HepG2 (cell line): ENCODE data around the gene SPRED2. TPM values are rescaled to one million over a fixed set of nuclear protein-coding genes. Genes with fewer than 3 reads are reported as not detected.

ENCODE experiments used
- ATF7-NPFF ChIP-seq: sonication (generic); formaldehyde crosslinking; IDR thresholded peaks from 2 replicates; pipeline ENCODE4 v1.8.1; 2023; ENCODE audit warnings: mild to moderate bottlenecking, low read depth, missing genetic modification reagents, moderate library complexity
- ATM ChIP-seq: fragments of 450-650 bp; IDR thresholded peaks from 2 replicates; pipeline ENCODE4 v1.7.1; 2017; ENCODE audit warnings: mild to moderate bottlenecking, borderline replicate concordance
- ATRX ChIP-seq: sonication (generic); formaldehyde crosslinking; IDR thresholded peaks from 2 replicates; pipeline ENCODE4 v1.4.0; 2020; ENCODE audit warnings: missing genetic modification reagents, borderline replicate concordance
- DZIP1 ChIP-seq: sonication (generic); formaldehyde crosslinking; IDR thresholded peaks from 2 replicates; pipeline ENCODE4 v1.5.0; 2020; ENCODE audit warnings: mild to moderate bottlenecking, missing genetic modification reagents
- ETV5 ChIP-seq: IDR thresholded peaks from 2 replicates; pipeline ENCODE4 v1.6.1; 2018; ENCODE audit warnings: missing biosample characterization, missing genetic modification reagents, inconsistent platforms, borderline replicate concordance
- FUBP1 ChIP-seq: sonication (generic); formaldehyde crosslinking; IDR thresholded peaks from 2 replicates; pipeline ENCODE4 v1.5.1; 2020; ENCODE audit warnings: missing genetic modification reagents, mild to moderate bottlenecking, borderline replicate concordance
- GTF3A ChIP-seq: sonication (generic); formaldehyde crosslinking; conservative IDR thresholded peaks from 2 replicates; pipeline ENCODE4 v1.4.0; 2020; ENCODE audit warnings: mild to moderate bottlenecking, missing genetic modification reagents
- KLF9 ChIP-seq: IDR thresholded peaks from 2 replicates; pipeline ENCODE4 v1.6.1; 2016; ENCODE audit warnings: low read depth
- NR2F6 ChIP-seq, 2 experiments: IDR thresholded peaks; 2 replicates each; pipeline ENCODE4 v1.6.1; 2016; ENCODE audit warnings: antibody characterized with exemption in 1 of 2, mild to moderate bottlenecking in 1 of 2
- PAWR ChIP-seq: sonication (generic); formaldehyde crosslinking; IDR thresholded peaks from 2 replicates; pipeline ENCODE4 v1.4.0; 2020; ENCODE audit warnings: missing genetic modification reagents, mild to moderate bottlenecking, borderline replicate concordance
- PCBP1 ChIP-seq: fragments of 200-400 bp; formaldehyde crosslinking; IDR thresholded peaks from 2 replicates; pipeline ENCODE4 v1.6.1; 2017; ENCODE audit warnings: mild to moderate bottlenecking, low read depth, low read length, borderline replicate concordance
- PRPF4 ChIP-seq: fragments of 200-400 bp; formaldehyde crosslinking; IDR thresholded peaks from 2 replicates; pipeline ENCODE4 v1.6.1; 2016; ENCODE audit warnings: low read length, low read depth; ENCODE audit not compliant: poor library complexity, severe bottlenecking
- SATB2 ChIP-seq: sonication (generic); formaldehyde crosslinking; IDR thresholded peaks from 2 replicates; pipeline ENCODE4 v1.5.0; 2020; ENCODE audit warnings: missing genetic modification reagents
- ZFAT ChIP-seq: sonication (generic); formaldehyde crosslinking; conservative IDR thresholded peaks from 2 replicates; pipeline ENCODE4 v1.8.1; 2023; ENCODE audit warnings: missing genetic modification reagents, inconsistent platforms
- ZFP90 ChIP-seq: sonication (generic); formaldehyde crosslinking; IDR thresholded peaks from 2 replicates; pipeline ENCODE4 v1.8.0; 2022; ENCODE audit warnings: missing genetic modification reagents, mild to moderate bottlenecking, inconsistent platforms, borderline replicate concordance
- ZFY ChIP-seq: sonication (generic); formaldehyde crosslinking; IDR thresholded peaks from 2 replicates; pipeline ENCODE4 v1.4.0; 2020; ENCODE audit warnings: missing genetic modification reagents
- ZNF205 ChIP-seq: IDR thresholded peaks from 2 replicates; pipeline ENCODE4 v1.6.1; 2018; ENCODE audit warnings: missing biosample characterization, missing genetic modification reagents
- ZNF3 ChIP-seq: IDR thresholded peaks from 2 replicates; pipeline ENCODE4 v1.7.0; 2017; ENCODE audit warnings: inconsistent platforms
- ZNF343 ChIP-seq: sonication (generic); formaldehyde crosslinking; IDR thresholded peaks from 2 replicates; pipeline ENCODE4 v1.4.0; 2020; ENCODE audit warnings: mild to moderate bottlenecking, missing genetic modification reagents
- ZNF414 ChIP-seq: sonication (generic); formaldehyde crosslinking; IDR thresholded peaks from 2 replicates; pipeline ENCODE4 v1.5.0; 2020; ENCODE audit warnings: missing genetic modification reagents
- ZNF432 ChIP-seq: sonication (generic); formaldehyde crosslinking; IDR thresholded peaks from 2 replicates; pipeline ENCODE4 v1.5.0; 2020; ENCODE audit warnings: missing genetic modification reagents, mild to moderate bottlenecking, borderline replicate concordance
- ZNF530 ChIP-seq: sonication (generic); formaldehyde crosslinking; IDR thresholded peaks from 2 replicates; pipeline ENCODE4 v1.5.0; 2020; ENCODE audit warnings: low read depth, mild to moderate bottlenecking, missing genetic modification reagents
- ZNF547 ChIP-seq: sonication (generic); formaldehyde crosslinking; IDR thresholded peaks from 2 replicates; pipeline ENCODE4 v1.5.1; 2020; ENCODE audit warnings: mild to moderate bottlenecking, missing genetic modification reagents
- ZNF704 ChIP-seq: sonication (generic); formaldehyde crosslinking; IDR thresholded peaks from 2 replicates; pipeline ENCODE4 v1.8.1; 2023; ENCODE audit warnings: mild to moderate bottlenecking, inconsistent platforms, moderate library complexity, missing genetic modification reagents, borderline replicate concordance
- polyA plus RNA-seq, 8 experiments: library from polyadenylated mRNA; depleted of rRNA in 3 of 8; stranded (reverse) in 7 of 8; unstranded in 1 of 8; fragments of >200 nt; fragmentation: Illumina TruSeq in 4 of 8; extraction: Trizol in 4 of 8; gene quantifications; 2 replicates each; pipeline versions ENCODE4 v1.2.1 to v1.2.3, GENCODE V29; 2011 to 2016; ENCODE audit warnings: low read depth in 4 of 8, missing spikeins in 1 of 8, mixed read lengths in 1 of 8; ENCODE audit not compliant: insufficient read depth in 1 of 8
- total RNA-seq, 5 experiments: library from RNA; depleted of rRNA; stranded (reverse); fragments of >200 nt; fragmentation: Illumina TruSeq; extraction: Trizol; gene quantifications; 2 replicates each; pipeline ENCODE4 v1.2.3, GENCODE V29; 2016; ENCODE audit warnings: low read depth in 1 of 5

SPRED2 gene
- total and polyA plus RNA-seq, 2 of the 13 experiments (the other 11 are each of a cell fraction or from before 2014, with no cell fraction given), result 13.0 to 37.0 TPM

- TF ChIP-seq KLF9 (no peak), ETV5 (CRISPR knock-in tag) (peak; percentile 78), PCBP1 (peak; percentile 57; the same call in 1 of the 2 replicates), ATRX (no peak), NR2F6 (IDR thresholded peaks at IDR 0.05) (no peak), NR2F6 (CRISPR knock-in tag; IDR thresholded peaks at IDR 0.05) (peak; percentile 54; the same call in 1 of the 2 replicates), ZFP90 (CRISPR knock-in tag) (peak; percentile 26; the same call in 1 of the 2 replicates), PAWR (CRISPR knock-in tag) (peak; percentile 34; the same call in 1 of the 2 replicates), ZNF530 (CRISPR knock-in tag) (no peak), ZFY (CRISPR knock-in tag) (no peak), GTF3A (CRISPR knock-in tag) (0 out of 2 replicates have a peak, but pooled peaks have one; percentile 59), ZNF343 (peak; percentile 49; the same call in 1 of the 2 replicates), ZNF432 (no peak), ATF7-NPFF (CRISPR knock-in tag) (no peak; the same call in 1 of the 2 replicates), PRPF4 (no peak), ZNF704 (no peak; the same call in 1 of the 2 replicates), ZNF547 (CRISPR knock-in tag) (no peak; the same call in 1 of the 2 replicates), FUBP1 (CRISPR knock-in tag) (no peak), ATM (no peak), ZNF205 (CRISPR knock-in tag) (peak; percentile 65; the same call in 1 of the 2 replicates), ZNF3 (CRISPR knock-in tag) (no peak), ZFAT (CRISPR knock-in tag) (no peak), ZNF414 (CRISPR knock-in tag) (peak; percentile 91; the same call in 1 of the 2 replicates), SATB2 (CRISPR knock-in tag) (peak; percentile 71; the same call in 1 of the 2 replicates), DZIP1 (CRISPR knock-in tag) (peak; percentile 77; the same call in 1 of the 2 replicates)
These were observed 3.3 kb upstream of the SPRED2 start (continued) for GRCh38 chr2:65435625-65436168.
